Activated naive CD4-positive, alpha-beta T cell treated with anti-CD3 and anti-CD28 coated beads for 36 hours (primary cell): ENCODE results near the gene UTS2R. TPM values are rescaled to one million over a fixed set of nuclear protein-coding genes. Genes with fewer than 3 reads are reported as not detected.

ENCODE experiments used
- CTCF ChIA-PET: fragments of 350-600 bp; sonication (Branson Sonifier 250); formaldehyde crosslinking; loops from one replicate; lab custom pipeline; 2021; ENCODE audit warnings: antibody characterized with exemption; lab: Charles Lee
- DNase-seq: peaks from one replicate; pipeline ENCODE4 v3.0.0-alpha.2; 2020
- H3K27ac Mint-ChIP-seq: one replicate; pipeline ENCODE4 v1.8.0; 2021; ENCODE audit warnings: mild to moderate bottlenecking, mixed read lengths
- H3K27me3 Mint-ChIP-seq: one replicate; pipeline ENCODE4 v1.8.0; 2021; ENCODE audit warnings: low read depth, mixed read lengths
- H3K36me3 Mint-ChIP-seq: one replicate; pipeline ENCODE4 v1.8.0; 2021; ENCODE audit warnings: low read depth, mixed read lengths
- H3K4me1 Mint-ChIP-seq: one replicate; pipeline ENCODE4 v1.8.0; 2021; ENCODE audit warnings: low read depth, mixed read lengths
- H3K4me3 Mint-ChIP-seq: one replicate; pipeline ENCODE4 v1.8.0; 2021; ENCODE audit warnings: mild to moderate bottlenecking, moderate library complexity, mixed read lengths
- H3K9me3 Mint-ChIP-seq: one replicate; pipeline ENCODE4 v1.8.0; 2021; ENCODE audit warnings: mixed read lengths
- intact Hi-C: fragments of 100-400 bp; cut with micrococcal nuclease; formaldehyde crosslinking; loops from one replicate; pipeline ENCODE4 v1.15.1; 2023
- total RNA-seq, 2 experiments: library from RNA; stranded (reverse); gene quantifications; one replicate each; pipeline ENCODE4 v1.2.3, GENCODE V29; 2021

UTS2R gene
- total RNA-seq, 2 experiments from 2014 or later = not detected

- intact Hi-C loops = loop anchor here (1.0 to 10.0 kb wide), 7 partner anchors 48 to 417 kb away; partner anchors contain the start of genes DCXR and RAC3
- no peak overlapping the region for H3K27ac Mint-ChIP-seq
- peak; percentile 81 for DNase-seq
Measured at GRCh38 chr17:82350182-82351030, 21.2 kb upstream of the UTS2R start.

GRCh38 chr17:82351254-82351712 is 20.3 kb upstream of the UTS2R start:
- CTCF ChIA-PET = interaction anchor here (0.7 to 5.3 kb wide), 14 partner anchors 9 to 321 kb away, joined by 3 to 34 read pairs (median 3); no protein-coding TSS in a partner anchor
- Mint-ChIP-seq H3K27me3 (no peaks in the 10 kb centered on the region), H3K9me3 (no peaks in the 10 kb centered on the region), H3K4me3 (no peak overlapping the region), H3K4me1 (peaks cover 6% of the 10 kb centered on the region), H3K27ac (no peak overlapping the region), H3K36me3 (no peaks in the 10 kb centered on the region)
- intact Hi-C loops = loop anchor here (1.0 to 10.0 kb wide), 4 partner anchors 143 to 416 kb away; partner anchors contain the start of genes DCXR and RAC3
- no peak for DNase-seq

More at GRCh38 chr17:82350182-82351030, 21.2 kb upstream of the UTS2R start:
- Mint-ChIP-seq H3K4me3 (no peak overlapping the region), H3K9me3 (no peaks in the 10 kb centered on the region), H3K4me1 (peaks cover 7% of the 10 kb centered on the region), H3K27me3 (no peaks in the 10 kb centered on the region), H3K36me3 (no peaks in the 10 kb centered on the region)
- CTCF ChIA-PET = interaction anchor here (0.7 to 5.3 kb wide), 20 partner anchors 8 to 320 kb away, joined by 3 to 34 read pairs (median 3); partner anchors contain the start of gene TEX19

GRCh38 chr17:82351713-82352488 is 19.7 kb upstream of the UTS2R start:
- peak; percentile 89 for DNase-seq
- CTCF ChIA-PET = interaction anchor here (0.8 to 5.3 kb wide), 13 partner anchors 10 to 202 kb away, joined by 3 to 34 read pairs (median 4); no protein-coding TSS in a partner anchor
- Mint-ChIP-seq H3K4me1 (no peaks in the 10 kb centered on the region), H3K36me3 (no peaks in the 10 kb centered on the region), H3K9me3 (no peaks in the 10 kb centered on the region), H3K27ac (no peak overlapping the region), H3K4me3 (no peak overlapping the region), H3K27me3 (no peaks in the 10 kb centered on the region)
- intact Hi-C loops = loop anchor here (1.0 to 10.0 kb wide), 5 partner anchors 62 to 415 kb away; partner anchors contain the start of genes DCXR and RAC3

- H3K4me3 Mint-ChIP-seq = no peak overlapping the region
- no peak for DNase-seq
- peaks cover 5% of the 10 kb centered on the region for H3K4me1 Mint-ChIP-seq
- peaks cover 3% of the 10 kb centered on the region for H3K27me3 Mint-ChIP-seq
- H3K27ac Mint-ChIP-seq = no peak overlapping the region
- no peaks in the 10 kb centered on the region for H3K9me3 Mint-ChIP-seq
- H3K36me3 Mint-ChIP-seq = no peaks in the 10 kb centered on the region
- intact Hi-C loops = loop anchor here (5.0 to 10.0 kb wide), 2 partner anchors 319 to 414 kb away; partner anchors contain the start of genes DCXR and RAC3
- CTCF ChIA-PET = interaction anchor here (1.0 to 5.3 kb wide), 4 partner anchors 47 to 117 kb away, joined by 3 to 34 read pairs (median 4); no protein-coding TSS in a partner anchor
Measured at GRCh38 chr17:82353484-82353883, 18.1 kb upstream of the UTS2R start.

GRCh38 chr17:82354804-82355308 is 16.7 kb upstream of the UTS2R start:
- Mint-ChIP-seq H3K9me3 (no peaks in the 10 kb centered on the region), H3K27me3 (peaks cover 6% of the 10 kb centered on the region), H3K36me3 (no peaks in the 10 kb centered on the region), H3K4me1 (peaks cover 9% of the 10 kb centered on the region), H3K4me3 (no peak overlapping the region), H3K27ac (no peak overlapping the region)
- intact Hi-C loops = loop anchor here (5.0 to 10.0 kb wide), 2 partner anchors 320 to 412 kb away; partner anchors contain the start of genes DCXR and RAC3
- no peak for DNase-seq
- CTCF ChIA-PET = no interaction called here

GRCh38 chr17:82355770-82356427 is 15.7 kb upstream of the UTS2R start:
- intact Hi-C loops = loop anchor here (10.0 kb wide), 1 partner anchor 321 kb away; the partner anchor contains the start of genes DCXR and RAC3
- H3K4me3 Mint-ChIP-seq = no peak overlapping the region
- CTCF ChIA-PET = no interaction called here
- no peaks in the 10 kb centered on the region for H3K36me3 Mint-ChIP-seq
- H3K27ac Mint-ChIP-seq = no peak overlapping the region
- DNase-seq = no peak
- H3K9me3 Mint-ChIP-seq = no peaks in the 10 kb centered on the region
- H3K4me1 Mint-ChIP-seq = peaks cover 9% of the 10 kb centered on the region
- peaks cover 6% of the 10 kb centered on the region for H3K27me3 Mint-ChIP-seq

GRCh38 chr17:82356845-82357355 is 14.7 kb upstream of the UTS2R start:
- Mint-ChIP-seq H3K4me1 (peaks cover 9% of the 10 kb centered on the region), H3K27ac (no peak overlapping the region), H3K9me3 (no peaks in the 10 kb centered on the region), H3K36me3 (no peaks in the 10 kb centered on the region), H3K27me3 (peaks cover 6% of the 10 kb centered on the region), H3K4me3 (no peak overlapping the region)
- intact Hi-C loops = loop anchor here (10.0 kb wide), 1 partner anchor 322 kb away; the partner anchor contains the start of genes DCXR and RAC3
- DNase-seq = no peak
- CTCF ChIA-PET = interaction anchor here (1.2 kb wide), 1 partner anchor 93 kb away, joined by 4 read pairs; no protein-coding TSS in a partner anchor

- no peak overlapping the region for H3K4me3 Mint-ChIP-seq
- peaks cover 9% of the 10 kb centered on the region for H3K4me1 Mint-ChIP-seq
- no peak overlapping the region for H3K27ac Mint-ChIP-seq
- DNase-seq = no peak
- CTCF ChIA-PET = interaction anchor here (1.2 kb wide), 1 partner anchor 92 kb away, joined by 4 read pairs; no protein-coding TSS in a partner anchor
- H3K9me3 Mint-ChIP-seq = no peaks in the 10 kb centered on the region
- no peaks in the 10 kb centered on the region for H3K36me3 Mint-ChIP-seq
- intact Hi-C loops = loop anchor here (10.0 kb wide), 1 partner anchor 323 kb away; the partner anchor contains the start of genes DCXR and RAC3
- peaks cover 6% of the 10 kb centered on the region for H3K27me3 Mint-ChIP-seq
Measured at GRCh38 chr17:82357394-82357793, 14.2 kb upstream of the UTS2R start.

GRCh38 chr17:82358465-82359350 is 12.9 kb upstream of the UTS2R start, which contains the start of gene TEX19:
TSS of gene TEX19 (plus strand) at chr17:82359247. CDS start at chr17:82362151, 2,904 bp downstream.
- DNase-seq = peak; percentile 42
- Mint-ChIP-seq H3K9me3 (no peaks in the 10 kb centered on the region), H3K36me3 (no peaks in the 10 kb centered on the region), H3K4me1 (peaks cover 9% of the 10 kb centered on the region), H3K4me3 (no peak within 1 kb of the TSS), H3K27me3 (peaks cover 6% of the 10 kb centered on the region), H3K27ac (no peak within 1 kb of the TSS)
- CTCF ChIA-PET = interaction anchor here (0.7 to 1.2 kb wide), 3 partner anchors 8 to 95 kb away, joined by 3 to 4 read pairs (median 4); no protein-coding TSS in a partner anchor
- intact Hi-C loops = loop anchor here (10.0 kb wide), 1 partner anchor 324 kb away; the partner anchor contains the start of genes DCXR and RAC3
